B cell (primary cell): Measurements from ENCODE around the gene CCDC74A.

Source experiments
- CTCF ChIP-seq: fragments of 200-600 bp; IDR thresholded peaks from one replicate; pipeline ENCODE4 v1.8.0; 2022; ENCODE audit warnings: antibody characterized with exemption, mild to moderate bottlenecking
- EZH2 ChIP-seq: IDR thresholded peaks from 2 replicates; pipeline ENCODE4 v1.6.1; 2012; ENCODE audit warnings: borderline replicate concordance, low read depth, mild to moderate bottlenecking, moderate library complexity, low read length; ENCODE audit not compliant: insufficient read depth, poor library complexity, severe bottlenecking

GRCh38 chr2:131556998-131557397 lies 29.3 kb downstream of the CCDC74A start:
- no peak for TF ChIP-seq CTCF
- no peak for TF ChIP-seq EZH2
